B cell (primary cell): ENCODE data around the gene VPS13D. TPM values are rescaled to one million over a fixed set of nuclear protein-coding genes. Genes with fewer than 3 reads are reported as not detected.
"Not testable (repeated sequence)": the region's sequence is repeated elsewhere in the genome, so short reads cannot be mapped to it uniquely, and the experiment has no call there.

Source experiments
- ATAC-seq: fragments of 200-7000 bp; cut with Tn5 transposase; one replicate; pipeline ENCODE4 v1.10.0; 2021; ENCODE audit warnings: low read depth, mild to moderate bottlenecking, moderate number of reproducible peaks, moderate library complexity
- CTCF ChIA-PET: fragments of 350-600 bp; sonication (Branson Sonifier 250); formaldehyde crosslinking; loops from one replicate; lab custom pipeline; 2021; ENCODE audit warnings: antibody characterized with exemption, inconsistent platforms; lab: Charles Lee
- POLR2A ChIA-PET: fragments of 350-600 bp; sonication (Branson Sonifier 250); formaldehyde crosslinking; loops from one replicate; lab custom pipeline; 2021; ENCODE audit warnings: antibody characterized with exemption; lab: Charles Lee
- DNase-seq: peaks from one replicate; pipeline ENCODE4 v3.0.0; 2013
- H2AFZ ChIP-seq: 2 replicates; pipeline ENCODE4 v1.6.1; 2012; ENCODE audit warnings: mild to moderate bottlenecking, low read depth, low read length; ENCODE audit not compliant: insufficient read depth, poor library complexity, severe bottlenecking
- H3K27ac ChIP-seq, 2 donors: 1 replicate in 1 of 2; 2 replicates in 1 of 2; pipeline ENCODE4 v1.5.1; 2012 to 2013; ENCODE audit warnings: low read length in 2 of 2, mild to moderate bottlenecking in 2 of 2, moderate library complexity in 1 of 2
- H3K27me3 ChIP-seq, 4 experiments: fragments of 200-600 bp in 1 of 4; sonication (generic) in 1 of 4; replicated peaks in 1 of 4; 1 replicate in 2 of 4; 2 replicates in 2 of 4; pipeline versions ENCODE4 v1.6.1 to v1.7.0; 2013 to 2016; ENCODE audit warnings: low read length in 3 of 4, mild to moderate bottlenecking in 2 of 4, mixed read lengths in 1 of 4, moderate library complexity in 1 of 4; ENCODE audit not compliant: insufficient read depth in 4 of 4, control insufficient read depth in 3 of 4; ENCODE audit errors: control extremely low read depth in 1 of 4
- H3K36me3 ChIP-seq, 2 experiments: replicated peaks in 1 of 2; 1 replicate in 1 of 2; 2 replicates in 1 of 2; pipeline versions ENCODE4 v1.6.1 to v1.7.1; 2013; ENCODE audit warnings: low read length in 1 of 2; ENCODE audit not compliant: insufficient read depth in 2 of 2, control insufficient read depth in 1 of 2; ENCODE audit errors: control extremely low read depth in 1 of 2, extremely low read depth in 1 of 2
- H3K4me1 ChIP-seq, 2 donors: fragments of 200-600 bp in 1 of 2; sonication (generic) in 1 of 2; 1 replicate in 1 of 2; 2 replicates in 1 of 2; pipeline versions ENCODE4 v1.5.1 to v1.6.1; 2013 to 2017; ENCODE audit warnings: low read length in 2 of 2; ENCODE audit not compliant: control insufficient read depth in 2 of 2, insufficient read depth in 2 of 2
- H3K4me2 ChIP-seq: replicated peaks from 2 replicates; pipeline ENCODE3; 2012; ENCODE audit warnings: mild to moderate bottlenecking, low read depth, low read length; ENCODE audit not compliant: poor library complexity, severe bottlenecking
- H3K4me3 ChIP-seq, 5 experiments: fragments of 200-600 bp in 1 of 5; sonication (generic) in 1 of 5; 1 replicate in 3 of 5; 2 replicates in 2 of 5; pipeline versions ENCODE4 v1.5.1 to v1.7.0; 2011 to 2016; ENCODE audit warnings: low read length in 4 of 5, mild to moderate bottlenecking in 4 of 5, low read depth in 2 of 5, control low read depth in 1 of 5, moderate library complexity in 1 of 5; ENCODE audit not compliant: insufficient read depth in 1 of 5; ENCODE audit errors: control extremely low read depth in 1 of 5, extremely low read depth in 1 of 5
- H3K79me2 ChIP-seq: fragments of 200-600 bp; sonication (generic); one replicate; pipeline ENCODE4 v1.6.0; 2016; ENCODE audit warnings: low read length; ENCODE audit not compliant: control insufficient read depth, insufficient read depth
- H3K9ac ChIP-seq: fragments of 200-600 bp; sonication (generic); 2 replicates; pipeline ENCODE4 v1.6.1; 2017; ENCODE audit warnings: mild to moderate bottlenecking, low read length, moderate library complexity
- H3K9me3 ChIP-seq, 3 donors: one replicate each; pipeline versions ENCODE4 v1.6.1 to v1.7.1; 2013; ENCODE audit warnings: low read length in 2 of 3; ENCODE audit not compliant: control insufficient read depth in 2 of 3, insufficient read depth in 1 of 3; ENCODE audit errors: control extremely low read depth in 1 of 3
- H4K20me1 ChIP-seq: 2 replicates; pipeline ENCODE4 v1.6.0; 2012; ENCODE audit warnings: mild to moderate bottlenecking, low read length; ENCODE audit not compliant: insufficient read depth, control insufficient read depth, poor library complexity, severe bottlenecking
- H3K27ac Mint-ChIP-seq: one replicate; pipeline ENCODE4 v1.8.0; 2021; ENCODE audit warnings: mixed read lengths
- H3K27me3 Mint-ChIP-seq: one replicate; pipeline ENCODE4 v1.8.0; 2021; ENCODE audit warnings: mixed read lengths
- H3K4me1 Mint-ChIP-seq: one replicate; pipeline ENCODE4 v1.8.0; 2021; ENCODE audit warnings: mixed read lengths
- H3K4me3 Mint-ChIP-seq: one replicate; pipeline ENCODE4 v1.8.0; 2021; ENCODE audit warnings: mixed read lengths
- H3K9me3 Mint-ChIP-seq: one replicate; pipeline ENCODE4 v1.8.0; 2022; ENCODE audit warnings: mixed read lengths; ENCODE audit not compliant: insufficient read depth
- EZH2 ChIP-seq: IDR thresholded peaks from 2 replicates; pipeline ENCODE4 v1.6.1; 2012; ENCODE audit warnings: borderline replicate concordance, low read depth, mild to moderate bottlenecking, moderate library complexity, low read length; ENCODE audit not compliant: insufficient read depth, poor library complexity, severe bottlenecking
- WGBS: methylation state at CpG from one replicate; pipeline ENCODE4 v1.1.5; 2013; ENCODE audit warnings: missing lambda C conversion rate; ENCODE audit not compliant: insufficient coverage; 5-methylcytosine and 5-hydroxymethylcytosine counted together
- intact Hi-C: fragments of 100-400 bp; cut with micrococcal nuclease; formaldehyde crosslinking; loops from one replicate; pipeline ENCODE4 v1.10.0; 2022
- polyA plus RNA-seq: library from polyadenylated mRNA; depleted of rRNA; stranded (reverse); fragments of >200 nt; gene quantifications from 2 replicates; pipeline ENCODE4 v1.2.3, GENCODE V29; 2012
- total RNA-seq, 2 donors: library from RNA; stranded (reverse); fragments of 120-200 nt in 1 of 2; gene quantifications; 1 replicate in 1 of 2; 2 replicates in 1 of 2; pipeline versions ENCODE4 v1.2.3 to v1.2.4, GENCODE V29; 2013 to 2022
- TF ChIP-seq, protein P1 (sequence below): fragments of 200-600 bp; IDR thresholded peaks from one replicate; pipeline ENCODE4 v1.8.0; 2022; ENCODE audit warnings: antibody characterized with exemption, mild to moderate bottlenecking

The VPS13D gene
- total and polyA plus RNA-seq, 2 donors (not counting 1 experiment from before 2014, with no cell fraction given), result 29.9 to 104 TPM

DNA sequence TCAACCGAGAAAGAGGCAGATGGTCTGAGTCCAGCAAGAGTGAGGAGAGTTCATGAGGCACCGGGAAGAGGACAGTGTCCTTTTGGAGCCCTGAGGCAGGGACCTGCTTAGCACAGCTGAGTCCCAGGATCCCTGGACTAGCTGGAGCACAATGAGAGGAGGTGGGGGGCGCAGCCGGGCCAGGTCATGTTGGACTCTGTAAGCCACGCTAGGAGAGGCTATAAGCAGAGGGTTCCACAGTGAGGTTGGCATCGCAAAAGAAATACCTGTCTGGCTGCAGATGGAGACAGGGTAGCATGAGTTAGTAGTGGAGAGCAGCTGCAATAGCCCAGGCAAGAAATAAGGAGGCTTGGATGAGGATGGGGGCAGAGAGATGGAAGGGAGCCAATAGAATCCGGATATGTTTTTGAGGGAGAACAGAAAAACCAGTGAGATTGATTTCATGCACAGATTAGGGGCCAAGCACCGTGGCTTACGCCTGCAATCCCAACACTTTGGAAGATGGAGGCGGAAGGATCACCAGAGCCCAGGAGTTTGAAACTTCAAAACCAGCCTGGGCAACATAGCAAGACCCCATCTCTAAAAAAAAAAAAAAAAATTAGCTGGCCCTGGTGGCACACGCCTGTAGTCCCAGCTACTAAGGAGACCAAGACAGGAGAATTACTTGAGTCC lies 290.0 kb downstream of the VPS13D start:
- Histone ChIP-seq H3K27me3 (no peaks in the 10 kb centered on the region), H3K79me2 (no peaks in the 10 kb centered on the region), H3K27ac (no peak overlapping the region), H3K4me2 (no peak overlapping the region), H3K9ac (no peak overlapping the region), H3K9me3 (no peaks in the 10 kb centered on the region), H3K36me3 (no peaks in the 10 kb centered on the region), H2AFZ (no peak overlapping the region), H4K20me1 (no peaks in the 10 kb centered on the region), H3K4me3 (no peak overlapping the region), H3K4me1 (no peaks in the 10 kb centered on the region)
- no peak for TF ChIP-seq EZH2
- TF ChIP-seq, protein P1, sequence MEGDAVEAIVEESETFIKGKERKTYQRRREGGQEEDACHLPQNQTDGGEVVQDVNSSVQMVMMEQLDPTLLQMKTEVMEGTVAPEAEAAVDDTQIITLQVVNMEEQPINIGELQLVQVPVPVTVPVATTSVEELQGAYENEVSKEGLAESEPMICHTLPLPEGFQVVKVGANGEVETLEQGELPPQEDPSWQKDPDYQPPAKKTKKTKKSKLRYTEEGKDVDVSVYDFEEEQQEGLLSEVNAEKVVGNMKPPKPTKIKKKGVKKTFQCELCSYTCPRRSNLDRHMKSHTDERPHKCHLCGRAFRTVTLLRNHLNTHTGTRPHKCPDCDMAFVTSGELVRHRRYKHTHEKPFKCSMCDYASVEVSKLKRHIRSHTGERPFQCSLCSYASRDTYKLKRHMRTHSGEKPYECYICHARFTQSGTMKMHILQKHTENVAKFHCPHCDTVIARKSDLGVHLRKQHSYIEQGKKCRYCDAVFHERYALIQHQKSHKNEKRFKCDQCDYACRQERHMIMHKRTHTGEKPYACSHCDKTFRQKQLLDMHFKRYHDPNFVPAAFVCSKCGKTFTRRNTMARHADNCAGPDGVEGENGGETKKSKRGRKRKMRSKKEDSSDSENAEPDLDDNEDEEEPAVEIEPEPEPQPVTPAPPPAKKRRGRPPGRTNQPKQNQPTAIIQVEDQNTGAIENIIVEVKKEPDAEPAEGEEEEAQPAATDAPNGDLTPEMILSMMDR, result no peak
- WGBS, result 98% methylated on average over 10 of the region's 11 CpGs
- Mint-ChIP-seq H3K9me3 (no peaks in the 10 kb centered on the region), H3K27ac (no peak overlapping the region), H3K27me3 (no peaks in the 10 kb centered on the region), H3K4me3 (no peak overlapping the region), H3K4me1 (no peaks in the 10 kb centered on the region)
- CTCF ChIA-PET, result no interaction called here
- DNase-seq (no peak), ATAC-seq (no peak)
- POLR2A ChIA-PET, result no interaction called here
- intact Hi-C loops, result no loop called here

DNA sequence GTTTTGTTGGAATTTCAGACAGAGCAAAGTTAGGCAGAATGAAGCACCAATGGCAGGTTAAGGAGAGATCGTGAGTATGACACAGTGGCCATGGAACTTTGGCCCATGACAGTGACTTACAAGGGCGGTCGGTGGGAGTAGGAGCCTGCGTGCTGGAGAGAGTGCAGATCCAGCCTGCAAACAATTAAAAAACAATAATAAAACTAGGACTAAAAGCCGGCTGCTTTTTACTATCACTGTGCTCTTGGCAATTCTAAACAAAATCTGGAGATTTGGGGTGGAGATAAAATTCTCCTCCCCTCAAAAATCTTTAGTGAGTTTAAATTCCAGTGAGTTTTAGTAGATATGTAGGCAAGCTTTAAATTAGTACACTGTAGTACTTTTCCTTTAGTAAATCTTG lies 291.3 kb downstream of the VPS13D start:
- no peak overlapping the region for H3K4me3 Mint-ChIP-seq
- H3K27me3 Mint-ChIP-seq, result no peaks in the 10 kb centered on the region
- no CpG with 5 or more reads among the region's 5 CpGs for WGBS
- H3K9me3 Mint-ChIP-seq, result no peaks in the 10 kb centered on the region
- Histone ChIP-seq H2AFZ (no peak overlapping the region), H3K4me3 (no peak overlapping the region), H3K9ac (no peak overlapping the region), H3K4me2 (no peak overlapping the region), H3K79me2 (no peaks in the 10 kb centered on the region), H3K4me1 (no peaks in the 10 kb centered on the region), H3K36me3 (no peaks in the 10 kb centered on the region), H4K20me1 (no peaks in the 10 kb centered on the region), H3K9me3 (no peaks in the 10 kb centered on the region), H3K27ac (no peak overlapping the region), H3K27me3 (no peaks in the 10 kb centered on the region)
- ChIA-PET CTCF (no interaction called here), POLR2A (no interaction called here)
- TF ChIP-seq EZH2, result no peak
- TF ChIP-seq, protein P1, result no peak
- no peak overlapping the region for H3K27ac Mint-ChIP-seq
- H3K4me1 Mint-ChIP-seq, result no peaks in the 10 kb centered on the region
- no peak for ATAC-seq
- intact Hi-C loops, result no loop called here
- no peak for DNase-seq

DNA sequence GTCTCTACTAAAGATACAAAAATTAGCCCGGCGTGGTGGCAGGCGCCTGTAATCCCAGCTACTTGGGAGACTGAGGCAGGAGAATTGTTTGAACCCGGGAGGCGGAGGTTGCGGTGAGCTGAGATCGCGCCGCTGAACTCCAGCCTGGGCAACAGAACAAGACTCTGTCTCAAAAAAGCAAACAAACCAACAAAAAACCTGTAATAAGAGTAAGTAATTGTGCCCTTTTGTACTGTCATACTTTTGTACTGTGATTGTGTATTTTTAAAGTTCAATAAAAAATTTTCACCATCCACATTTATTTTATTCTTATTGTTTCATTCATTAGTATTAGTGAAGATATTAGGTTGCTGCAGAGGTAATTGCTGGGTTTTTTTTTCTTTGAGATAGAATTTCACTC lies 292.9 kb downstream of the VPS13D start:
- H3K36me3 ChIP-seq, H3K27ac ChIP-seq, H3K4me2 ChIP-seq, intact Hi-C loops, H3K79me2 ChIP-seq, H3K27me3 Mint-ChIP-seq, H4K20me1 ChIP-seq, H2AFZ ChIP-seq, H3K4me1 Mint-ChIP-seq, CTCF ChIA-PET, H3K27me3 ChIP-seq, H3K4me3 Mint-ChIP-seq, DNase-seq, POLR2A ChIA-PET, ATAC-seq, H3K27ac Mint-ChIP-seq, H3K4me1 ChIP-seq, H3K9me3 Mint-ChIP-seq, H3K9me3 ChIP-seq, H3K9ac ChIP-seq, H3K4me3 ChIP-seq: not testable (repeated sequence)
- 93% methylated on average over 3 of the region's 9 CpGs for WGBS
